ENCODE measurements around the gene WDPCP.

DNA sequence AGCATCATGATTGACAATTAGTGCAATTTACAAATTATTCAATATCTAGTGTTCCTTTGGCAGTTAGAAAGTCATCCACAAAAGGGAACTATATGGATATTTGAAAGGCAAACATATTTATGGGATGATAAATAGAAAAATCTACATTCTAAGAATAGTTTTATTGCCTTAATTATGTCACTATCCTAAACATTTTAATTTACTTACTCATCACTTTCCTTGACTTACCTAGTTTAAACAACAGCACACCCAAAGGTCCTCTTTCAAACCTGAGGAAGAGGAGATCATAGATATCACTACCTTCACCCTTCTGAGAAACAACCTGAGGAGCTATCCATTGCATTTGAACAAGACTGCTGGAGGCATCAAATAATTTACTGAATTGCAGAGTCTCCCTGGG, 184.5 kb downstream of the WDPCP start:
- TF ChIP-seq, protein P1, sequence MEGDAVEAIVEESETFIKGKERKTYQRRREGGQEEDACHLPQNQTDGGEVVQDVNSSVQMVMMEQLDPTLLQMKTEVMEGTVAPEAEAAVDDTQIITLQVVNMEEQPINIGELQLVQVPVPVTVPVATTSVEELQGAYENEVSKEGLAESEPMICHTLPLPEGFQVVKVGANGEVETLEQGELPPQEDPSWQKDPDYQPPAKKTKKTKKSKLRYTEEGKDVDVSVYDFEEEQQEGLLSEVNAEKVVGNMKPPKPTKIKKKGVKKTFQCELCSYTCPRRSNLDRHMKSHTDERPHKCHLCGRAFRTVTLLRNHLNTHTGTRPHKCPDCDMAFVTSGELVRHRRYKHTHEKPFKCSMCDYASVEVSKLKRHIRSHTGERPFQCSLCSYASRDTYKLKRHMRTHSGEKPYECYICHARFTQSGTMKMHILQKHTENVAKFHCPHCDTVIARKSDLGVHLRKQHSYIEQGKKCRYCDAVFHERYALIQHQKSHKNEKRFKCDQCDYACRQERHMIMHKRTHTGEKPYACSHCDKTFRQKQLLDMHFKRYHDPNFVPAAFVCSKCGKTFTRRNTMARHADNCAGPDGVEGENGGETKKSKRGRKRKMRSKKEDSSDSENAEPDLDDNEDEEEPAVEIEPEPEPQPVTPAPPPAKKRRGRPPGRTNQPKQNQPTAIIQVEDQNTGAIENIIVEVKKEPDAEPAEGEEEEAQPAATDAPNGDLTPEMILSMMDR (IDR thresholded peaks at IDR 0.05; ENCODE audit: low read depth, low read length, missing input control), result no peak
- TF ChIP-seq RAD21 (IDR thresholded peaks at IDR 0.05) (no peak), FOXA1 (IDR thresholded peaks at IDR 0.05) (no peak)
